ENCODE data around the gene NRAP.

The NRAP gene

DNA sequence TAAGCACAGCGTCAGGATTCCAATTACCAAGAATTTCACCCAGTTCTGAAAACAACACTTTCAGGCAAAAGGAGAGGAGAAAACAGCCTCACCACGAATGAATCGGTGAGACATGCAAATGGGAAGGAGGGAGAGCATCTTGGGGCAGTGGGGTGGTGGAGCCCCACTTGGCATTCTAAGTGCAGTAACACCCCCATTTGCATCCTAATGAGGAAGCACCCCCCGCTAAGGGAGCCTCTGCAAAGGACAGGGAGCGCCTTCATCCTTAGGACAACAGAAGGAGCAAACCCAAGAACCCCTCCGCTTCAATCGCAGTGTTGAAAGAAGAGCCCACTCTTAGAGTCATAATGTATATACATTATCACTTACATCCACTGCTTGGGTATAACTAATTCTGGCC, 46.8 kb downstream of the NRAP start:
- TF ChIP-seq ZFX (IDR thresholded peaks at IDR 0.05; ENCODE audit: borderline replicate concordance): no peak
- TF ChIP-seq, protein P1, sequence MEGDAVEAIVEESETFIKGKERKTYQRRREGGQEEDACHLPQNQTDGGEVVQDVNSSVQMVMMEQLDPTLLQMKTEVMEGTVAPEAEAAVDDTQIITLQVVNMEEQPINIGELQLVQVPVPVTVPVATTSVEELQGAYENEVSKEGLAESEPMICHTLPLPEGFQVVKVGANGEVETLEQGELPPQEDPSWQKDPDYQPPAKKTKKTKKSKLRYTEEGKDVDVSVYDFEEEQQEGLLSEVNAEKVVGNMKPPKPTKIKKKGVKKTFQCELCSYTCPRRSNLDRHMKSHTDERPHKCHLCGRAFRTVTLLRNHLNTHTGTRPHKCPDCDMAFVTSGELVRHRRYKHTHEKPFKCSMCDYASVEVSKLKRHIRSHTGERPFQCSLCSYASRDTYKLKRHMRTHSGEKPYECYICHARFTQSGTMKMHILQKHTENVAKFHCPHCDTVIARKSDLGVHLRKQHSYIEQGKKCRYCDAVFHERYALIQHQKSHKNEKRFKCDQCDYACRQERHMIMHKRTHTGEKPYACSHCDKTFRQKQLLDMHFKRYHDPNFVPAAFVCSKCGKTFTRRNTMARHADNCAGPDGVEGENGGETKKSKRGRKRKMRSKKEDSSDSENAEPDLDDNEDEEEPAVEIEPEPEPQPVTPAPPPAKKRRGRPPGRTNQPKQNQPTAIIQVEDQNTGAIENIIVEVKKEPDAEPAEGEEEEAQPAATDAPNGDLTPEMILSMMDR (IDR thresholded peaks at IDR 0.05): no peak
- H3K27ac ChIP-seq: no peak overlapping the region

GRCh38 chr10:113616244-113617074, 47.4 kb downstream of the NRAP start:
- TF ChIP-seq, protein P1 (IDR thresholded peaks at IDR 0.05): peak; percentile 75
- TF ChIP-seq ZFX (IDR thresholded peaks at IDR 0.05; ENCODE audit: borderline replicate concordance): no peak
- H3K27ac ChIP-seq: no peak overlapping the region

DNA sequence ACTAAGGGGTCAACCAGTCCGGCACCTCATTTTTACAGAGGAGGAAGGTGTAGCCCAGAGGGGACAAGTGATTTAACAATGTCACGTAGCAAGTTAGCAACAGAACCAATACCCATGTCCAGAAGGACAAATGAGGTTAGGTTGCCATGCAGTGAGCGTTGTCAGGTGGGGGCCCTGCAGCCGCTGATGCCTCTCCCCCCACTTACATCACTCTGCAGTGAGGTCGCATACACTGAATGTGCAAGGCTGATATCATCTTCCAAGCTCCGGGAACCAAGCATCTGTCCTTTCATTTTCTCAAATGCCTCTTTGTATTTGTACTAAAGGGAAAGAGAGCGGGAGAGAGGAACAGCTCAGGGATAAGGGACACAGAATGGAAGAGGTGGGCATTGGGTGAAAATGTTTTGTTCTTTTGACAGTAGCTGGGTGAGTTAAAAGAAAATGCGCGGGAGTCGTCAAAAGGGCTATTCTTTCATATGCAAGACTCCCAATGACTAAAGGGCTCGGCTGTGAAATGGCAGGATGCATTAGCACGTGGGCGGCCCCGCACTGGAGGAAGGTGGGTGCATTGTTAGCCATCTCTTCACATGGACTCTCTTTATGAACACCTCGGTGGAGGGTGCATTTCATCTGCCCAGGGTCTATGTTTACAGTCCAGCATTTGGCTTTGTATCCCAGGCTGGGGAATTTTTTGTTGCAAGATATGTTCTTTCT, 49.7 kb downstream of the NRAP start:
- TF ChIP-seq, protein P1 (IDR thresholded peaks at IDR 0.05): no peak
- no peak for TF ChIP-seq ZFX (IDR thresholded peaks at IDR 0.05; ENCODE audit: borderline replicate concordance)
- no peak overlapping the region for H3K27ac ChIP-seq

DNA sequence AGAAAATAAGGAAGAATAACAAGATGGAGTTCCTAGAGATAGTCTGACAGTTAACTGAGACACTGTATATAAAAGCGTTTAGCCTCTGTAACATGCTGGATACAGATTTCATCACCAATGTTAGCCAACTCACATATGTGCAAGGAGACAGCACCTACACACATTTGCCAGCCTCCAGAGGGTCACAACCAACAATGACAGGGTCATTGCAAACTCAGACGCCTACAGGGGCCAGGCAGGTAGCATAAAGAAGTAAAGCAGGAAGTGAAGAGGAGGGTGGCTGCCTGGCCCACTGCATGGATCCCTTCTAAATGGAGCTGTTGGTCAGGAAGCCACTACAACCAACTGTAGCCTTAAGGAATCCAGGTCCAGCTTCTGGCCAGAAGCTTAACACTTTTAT, 50.4 kb downstream of the NRAP start:
- H3K27ac ChIP-seq: no peak overlapping the region
- no peak for TF ChIP-seq ZFX (IDR thresholded peaks at IDR 0.05; ENCODE audit: borderline replicate concordance)
- TF ChIP-seq, protein P1 (IDR thresholded peaks at IDR 0.05): no peak

DNA sequence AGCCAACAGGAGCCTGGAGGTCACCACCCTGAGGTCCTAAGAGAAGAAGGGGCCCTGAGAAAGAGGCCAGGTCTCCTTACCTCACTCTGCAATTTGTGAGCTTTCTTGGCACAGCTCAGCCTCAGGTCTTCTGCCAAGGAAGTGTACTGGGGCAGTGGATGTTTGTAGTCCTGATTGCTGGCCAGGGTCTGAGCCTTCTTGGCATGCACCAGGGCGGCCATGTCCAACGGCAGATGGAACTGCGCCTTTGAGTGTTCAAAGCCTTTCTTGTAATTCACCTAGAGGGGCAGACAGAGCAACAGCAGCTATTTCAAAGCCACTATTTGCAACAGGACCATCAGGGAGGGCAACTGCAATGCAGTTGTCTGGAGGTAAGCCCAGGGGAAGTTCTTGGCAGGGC, 51.7 kb downstream of the NRAP start:
- TF ChIP-seq ZFX (IDR thresholded peaks at IDR 0.05; ENCODE audit: borderline replicate concordance): no peak
- TF ChIP-seq, protein P1 (IDR thresholded peaks at IDR 0.05): no peak
- H3K27ac ChIP-seq: no peak overlapping the region

- no peak overlapping the region for H3K27ac ChIP-seq
- TF ChIP-seq, protein P1 (IDR thresholded peaks at IDR 0.05): no peak
- TF ChIP-seq ZFX (IDR thresholded peaks at IDR 0.05; ENCODE audit: borderline replicate concordance): no peak
Measured at GRCh38 chr10:113610631-113611601, 52.9 kb downstream of the NRAP start.

Measured in 22Rv1 (cell line).